ENCODE data around the gene ADGRE2. TPM values are rescaled to one million over a fixed set of nuclear protein-coding genes. Genes with fewer than 3 reads are reported as not detected.

The ADGRE2 gene
- polyA plus RNA-seq, 1 donor (not counting 4 experiments of a cell fraction or from before 2014, with no cell fraction given) = 4.2 TPM

DNA sequence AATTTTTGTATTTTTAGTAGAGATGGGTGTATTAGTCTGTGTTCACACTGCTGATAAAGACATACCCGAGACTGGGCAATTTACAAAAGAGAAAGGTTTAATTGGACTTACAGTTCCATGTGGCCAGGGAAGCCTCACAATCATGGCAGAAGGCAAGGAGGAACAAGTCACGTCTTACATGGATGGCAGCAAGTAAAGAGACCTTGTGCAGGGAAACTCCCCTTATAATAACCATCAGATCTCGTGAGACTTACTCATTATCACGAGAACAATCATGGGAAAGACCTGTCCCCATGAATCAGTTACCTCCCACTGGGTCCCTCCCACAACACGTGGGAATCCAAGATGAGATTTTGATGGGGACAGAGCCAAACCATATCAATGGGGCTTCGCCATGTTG, 73.9 kb downstream of the ADGRE2 start:
- H3K79me2 ChIP-seq (ENCODE audit: control insufficient read depth, insufficient read depth, low read length) = no peaks in the 10 kb centered on the region
- H2AFZ ChIP-seq (ENCODE audit: control insufficient read depth, low read length) = no peak overlapping the region
- no peak for TF ChIP-seq EZH2 (IDR thresholded peaks at IDR 0.05; ENCODE audit: low read length)
- TF ChIP-seq, protein P1, sequence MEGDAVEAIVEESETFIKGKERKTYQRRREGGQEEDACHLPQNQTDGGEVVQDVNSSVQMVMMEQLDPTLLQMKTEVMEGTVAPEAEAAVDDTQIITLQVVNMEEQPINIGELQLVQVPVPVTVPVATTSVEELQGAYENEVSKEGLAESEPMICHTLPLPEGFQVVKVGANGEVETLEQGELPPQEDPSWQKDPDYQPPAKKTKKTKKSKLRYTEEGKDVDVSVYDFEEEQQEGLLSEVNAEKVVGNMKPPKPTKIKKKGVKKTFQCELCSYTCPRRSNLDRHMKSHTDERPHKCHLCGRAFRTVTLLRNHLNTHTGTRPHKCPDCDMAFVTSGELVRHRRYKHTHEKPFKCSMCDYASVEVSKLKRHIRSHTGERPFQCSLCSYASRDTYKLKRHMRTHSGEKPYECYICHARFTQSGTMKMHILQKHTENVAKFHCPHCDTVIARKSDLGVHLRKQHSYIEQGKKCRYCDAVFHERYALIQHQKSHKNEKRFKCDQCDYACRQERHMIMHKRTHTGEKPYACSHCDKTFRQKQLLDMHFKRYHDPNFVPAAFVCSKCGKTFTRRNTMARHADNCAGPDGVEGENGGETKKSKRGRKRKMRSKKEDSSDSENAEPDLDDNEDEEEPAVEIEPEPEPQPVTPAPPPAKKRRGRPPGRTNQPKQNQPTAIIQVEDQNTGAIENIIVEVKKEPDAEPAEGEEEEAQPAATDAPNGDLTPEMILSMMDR (optimal IDR thresholded peaks at IDR 0.05 in 1 of 3, IDR thresholded peaks at IDR 0.05 in 1 of 3, conservative IDR thresholded peaks at IDR 0.05 in 1 of 3; ENCODE audit: extremely low read depth in 1 of 3, insufficient read depth in 2 of 3, low read length in 3 of 3) = no peak
- no peaks in the 10 kb centered on the region for H3K27me3 ChIP-seq (ENCODE audit: control insufficient read depth, extremely low read depth, insufficient read depth, low read length)
- no peak overlapping the region for H3K9ac ChIP-seq (ENCODE audit: control insufficient read depth, extremely low read depth, insufficient read depth, low read length)
- no peak overlapping the region for H3K4me3 ChIP-seq (ENCODE audit: control insufficient read depth in 2 of 3, extremely low read depth in 1 of 3, insufficient read depth in 2 of 3, low read depth in 1 of 3, low read length in 3 of 3)
- FAIRE-seq (no peak), DNase-seq (ENCODE audit: low read depth, low spot score) (no peak)
- no peaks in the 10 kb centered on the region for H3K4me1 ChIP-seq (ENCODE audit: control insufficient read depth, extremely low read depth, insufficient read depth, low read length)
- peaks cover 14 to 29% of the 10 kb centered on the region in 2 experiments for H3K36me3 ChIP-seq (ENCODE audit: control insufficient read depth in 2 of 2, extremely low read depth in 1 of 2, insufficient read depth in 2 of 2, low read length in 2 of 2)
- H4K20me1 ChIP-seq (ENCODE audit: control insufficient read depth, extremely low read depth, insufficient read depth, low read length) = no peaks in the 10 kb centered on the region
- H3K9me1 ChIP-seq (ENCODE audit: control insufficient read depth, extremely low read depth, insufficient read depth, low read length) = no peaks in the 10 kb centered on the region
- H3K27ac ChIP-seq (ENCODE audit: control insufficient read depth, insufficient read depth, low read length) = no peak overlapping the region
- dilution Hi-C loops (cut with MboI; ENCODE audit: extremely low pct_ligation_motif_present, low sequenced_read_pairs) = no loop called here
- H3K9me3 ChIP-seq (ENCODE audit: control insufficient read depth, low read depth, low read length) = no peaks in the 10 kb centered on the region
- no peak overlapping the region for H3K4me2 ChIP-seq (ENCODE audit: control insufficient read depth, extremely low read depth, insufficient read depth, low read depth, low read length)

DNA sequence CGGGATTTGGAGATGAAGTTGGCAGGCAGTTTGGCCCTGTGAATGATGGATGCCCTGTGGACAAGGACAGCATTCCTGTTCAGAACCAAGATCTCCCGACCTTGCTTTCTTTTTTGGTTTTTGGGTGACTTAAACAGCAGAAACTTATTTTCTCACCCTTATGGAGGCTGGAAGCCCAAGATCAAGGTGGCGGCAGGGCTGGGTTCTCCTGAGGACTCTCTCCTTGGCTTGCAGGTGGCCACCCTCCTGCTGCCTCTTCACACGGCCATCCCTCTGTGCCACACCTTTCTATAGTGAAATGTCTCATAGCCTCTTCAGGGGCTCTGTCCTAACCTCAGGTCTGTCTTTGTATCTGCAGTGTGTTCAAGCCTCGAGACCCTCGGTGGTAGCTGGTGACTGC, 74.5 kb downstream of the ADGRE2 start:
- H4K20me1 ChIP-seq (ENCODE audit: control insufficient read depth, extremely low read depth, insufficient read depth, low read length) = no peaks in the 10 kb centered on the region
- no peak overlapping the region for H3K4me2 ChIP-seq (ENCODE audit: control insufficient read depth, extremely low read depth, insufficient read depth, low read depth, low read length)
- H3K9me1 ChIP-seq (ENCODE audit: control insufficient read depth, extremely low read depth, insufficient read depth, low read length) = no peaks in the 10 kb centered on the region
- no peak overlapping the region for H3K27ac ChIP-seq (ENCODE audit: control insufficient read depth, insufficient read depth, low read length)
- H3K36me3 ChIP-seq (ENCODE audit: control insufficient read depth in 2 of 2, extremely low read depth in 1 of 2, insufficient read depth in 2 of 2, low read length in 2 of 2) = peaks cover 14 to 29% of the 10 kb centered on the region in 2 experiments
- H3K9me3 ChIP-seq (ENCODE audit: control insufficient read depth, low read depth, low read length) = no peaks in the 10 kb centered on the region
- H3K4me3 ChIP-seq (ENCODE audit: control insufficient read depth in 2 of 3, extremely low read depth in 1 of 3, insufficient read depth in 2 of 3, low read depth in 1 of 3, low read length in 3 of 3) = no peak overlapping the region
- DNase-seq (ENCODE audit: low read depth, low spot score) = no peak
- no peaks in the 10 kb centered on the region for H3K4me1 ChIP-seq (ENCODE audit: control insufficient read depth, extremely low read depth, insufficient read depth, low read length)
- no peaks in the 10 kb centered on the region for H3K27me3 ChIP-seq (ENCODE audit: control insufficient read depth, extremely low read depth, insufficient read depth, low read length)
- FAIRE-seq = no peak
- H3K79me2 ChIP-seq (ENCODE audit: control insufficient read depth, insufficient read depth, low read length) = no peaks in the 10 kb centered on the region
- H3K9ac ChIP-seq (ENCODE audit: control insufficient read depth, extremely low read depth, insufficient read depth, low read length) = no peak overlapping the region
- H2AFZ ChIP-seq (ENCODE audit: control insufficient read depth, low read length) = no peak overlapping the region
- dilution Hi-C loops (cut with MboI; ENCODE audit: extremely low pct_ligation_motif_present, low sequenced_read_pairs) = no loop called here
- TF ChIP-seq, protein P1 (optimal IDR thresholded peaks at IDR 0.05 in 1 of 3, IDR thresholded peaks at IDR 0.05 in 1 of 3, conservative IDR thresholded peaks at IDR 0.05 in 1 of 3; ENCODE audit: extremely low read depth in 1 of 3, insufficient read depth in 2 of 3, low read length in 3 of 3) = no peak
- no peak for TF ChIP-seq EZH2 (IDR thresholded peaks at IDR 0.05; ENCODE audit: low read length)
